NB4 (cell line): Measurements from ENCODE around the gene TRIP12.

Experiments
- DNase-seq: peaks from one replicate; pipeline ENCODE4 v3.0.0; 2010; ENCODE audit warnings: low read depth
- H3K4me3 ChIP-seq: one replicate; pipeline ENCODE4 v1.5.1; 2011; ENCODE audit warnings: mild to moderate bottlenecking, low read depth, low read length, moderate library complexity
- CTCF ChIP-seq: IDR thresholded peaks from one replicate; pipeline ENCODE4 v1.5.1; 2012; ENCODE audit warnings: low read depth, low read length
- MYC ChIP-seq: IDR thresholded peaks from 2 replicates; pipeline ENCODE4 v1.6.1; 2011; ENCODE audit warnings: low read depth, low read length
- POLR2A ChIP-seq: IDR thresholded peaks from 2 replicates; pipeline ENCODE4 v1.6.1; 2011; ENCODE audit warnings: mild to moderate bottlenecking; ENCODE audit not compliant: insufficient read length; ENCODE audit errors: extremely low read depth
- TF ChIP-seq, protein P1 (sequence below): IDR thresholded peaks from 2 replicates; pipeline ENCODE4 v1.6.1; 2011; ENCODE audit warnings: low read depth, low read length

Gene TRIP12

GRCh38 chr2:229733611-229734245, 188.1 kb downstream of the TRIP12 start:
- TF ChIP-seq, protein P1, sequence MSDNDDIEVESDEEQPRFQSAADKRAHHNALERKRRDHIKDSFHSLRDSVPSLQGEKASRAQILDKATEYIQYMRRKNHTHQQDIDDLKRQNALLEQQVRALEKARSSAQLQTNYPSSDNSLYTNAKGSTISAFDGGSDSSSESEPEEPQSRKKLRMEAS = no peak
- TF ChIP-seq POLR2A = no peak
- no peak for TF ChIP-seq CTCF
- TF ChIP-seq MYC = no peak
- no peak for DNase-seq
- no peak overlapping the region for H3K4me3 ChIP-seq

DNA sequence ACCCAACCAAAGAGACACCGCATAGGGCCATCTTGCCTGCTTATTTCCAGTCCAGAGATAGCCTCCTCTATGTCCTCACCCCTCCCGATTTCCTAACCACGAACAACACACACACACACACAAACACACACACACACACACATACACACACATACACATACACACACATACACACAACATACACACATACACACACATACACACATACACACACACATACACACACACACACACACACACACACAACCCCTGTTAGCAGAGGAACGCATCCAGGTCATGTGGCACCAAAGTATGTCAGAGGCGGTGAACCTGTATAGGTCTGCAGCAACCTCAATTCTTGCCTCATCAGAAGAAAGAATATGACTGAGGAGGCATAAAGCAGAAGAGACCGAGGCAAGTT, 188.9 kb downstream of the TRIP12 start:
- no peak for TF ChIP-seq MYC
- no peak for TF ChIP-seq POLR2A
- TF ChIP-seq, protein P1 = no peak
- no peak for TF ChIP-seq CTCF
- H3K4me3 ChIP-seq = no peak overlapping the region
- no peak for DNase-seq

GRCh38 chr2:229731916-229732315, 189.9 kb downstream of the TRIP12 start:
- TF ChIP-seq, protein P1 = no peak
- no peak for TF ChIP-seq MYC
- TF ChIP-seq CTCF = no peak
- no peak for TF ChIP-seq POLR2A
- no peak overlapping the region for H3K4me3 ChIP-seq
- DNase-seq = no peak

- DNase-seq = no peak
- TF ChIP-seq CTCF = no peak
- TF ChIP-seq POLR2A = no peak
- no peak for TF ChIP-seq MYC
- TF ChIP-seq, protein P1 = no peak
- no peak overlapping the region for H3K4me3 ChIP-seq
Measured at GRCh38 chr2:229731363-229731762, 190.4 kb downstream of the TRIP12 start.

DNA sequence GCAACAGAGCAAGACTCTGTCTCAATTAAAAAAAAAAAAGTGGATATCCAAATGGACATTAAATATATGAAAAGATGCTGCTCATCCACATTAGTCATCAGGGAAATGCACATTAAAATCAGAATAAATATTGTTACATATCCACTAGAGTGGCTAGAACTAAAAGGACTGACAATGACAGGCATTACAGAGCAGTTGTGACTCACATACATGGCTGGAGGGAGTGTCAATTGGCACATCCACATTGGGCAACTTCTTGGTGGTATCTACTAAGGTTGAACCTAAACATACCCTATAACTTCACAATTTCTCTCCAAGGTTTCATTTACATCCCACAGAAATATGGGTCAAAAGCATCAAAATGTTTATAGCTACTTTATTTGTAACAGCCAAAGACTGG, 193.4 kb downstream of the TRIP12 start:
- peak; percentile 34 for DNase-seq
- no peak overlapping the region for H3K4me3 ChIP-seq
- TF ChIP-seq MYC (no peak), POLR2A (no peak), CTCF (no peak)
- TF ChIP-seq, protein P1 = no peak

GRCh38 chr2:229726643-229727042, 195.2 kb downstream of the TRIP12 start:
- DNase-seq = no peak
- no peak for TF ChIP-seq MYC
- no peak overlapping the region for H3K4me3 ChIP-seq
